HG02981 (cell line): ENCODE data around the gene SH3BP1.
"Not testable (repeated sequence)": the region's sequence is repeated elsewhere in the genome, so short reads cannot be mapped to it uniquely, and the experiment has no call there.

Experiments
- ATAC-seq: cut with Tn5 transposase; IDR thresholded peaks from one replicate; pipeline ENCODE4 v1.9.1; 2021; ENCODE audit warnings: mild to moderate bottlenecking, moderate library complexity; ENCODE audit not compliant: unreplicated experiment

SH3BP1 gene

DNA sequence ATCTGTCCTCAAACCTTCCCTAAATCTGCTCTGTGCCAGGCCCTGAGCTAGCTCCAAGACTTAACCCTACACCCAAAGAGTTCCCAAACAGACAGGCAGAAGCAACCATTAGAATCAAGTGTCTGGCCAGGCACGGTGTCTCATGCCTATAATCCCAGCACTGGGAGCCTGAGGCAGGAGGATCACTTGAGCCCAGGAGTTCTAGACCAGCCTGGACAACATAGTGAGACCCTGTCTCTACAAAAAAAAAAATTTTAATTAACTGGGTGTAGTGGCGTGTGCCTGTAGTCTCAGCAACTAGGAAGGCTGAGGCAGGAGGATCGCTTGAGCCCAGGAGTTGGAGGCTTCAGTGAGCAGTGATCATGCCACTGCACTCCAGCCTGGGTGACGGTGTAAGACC, 17.1 kb downstream of the SH3BP1 start:
- ATAC-seq: not testable (repeated sequence)

GRCh38 chr22:37657590-37658132, 18.2 kb downstream of the SH3BP1 start:
- no peak for ATAC-seq

DNA sequence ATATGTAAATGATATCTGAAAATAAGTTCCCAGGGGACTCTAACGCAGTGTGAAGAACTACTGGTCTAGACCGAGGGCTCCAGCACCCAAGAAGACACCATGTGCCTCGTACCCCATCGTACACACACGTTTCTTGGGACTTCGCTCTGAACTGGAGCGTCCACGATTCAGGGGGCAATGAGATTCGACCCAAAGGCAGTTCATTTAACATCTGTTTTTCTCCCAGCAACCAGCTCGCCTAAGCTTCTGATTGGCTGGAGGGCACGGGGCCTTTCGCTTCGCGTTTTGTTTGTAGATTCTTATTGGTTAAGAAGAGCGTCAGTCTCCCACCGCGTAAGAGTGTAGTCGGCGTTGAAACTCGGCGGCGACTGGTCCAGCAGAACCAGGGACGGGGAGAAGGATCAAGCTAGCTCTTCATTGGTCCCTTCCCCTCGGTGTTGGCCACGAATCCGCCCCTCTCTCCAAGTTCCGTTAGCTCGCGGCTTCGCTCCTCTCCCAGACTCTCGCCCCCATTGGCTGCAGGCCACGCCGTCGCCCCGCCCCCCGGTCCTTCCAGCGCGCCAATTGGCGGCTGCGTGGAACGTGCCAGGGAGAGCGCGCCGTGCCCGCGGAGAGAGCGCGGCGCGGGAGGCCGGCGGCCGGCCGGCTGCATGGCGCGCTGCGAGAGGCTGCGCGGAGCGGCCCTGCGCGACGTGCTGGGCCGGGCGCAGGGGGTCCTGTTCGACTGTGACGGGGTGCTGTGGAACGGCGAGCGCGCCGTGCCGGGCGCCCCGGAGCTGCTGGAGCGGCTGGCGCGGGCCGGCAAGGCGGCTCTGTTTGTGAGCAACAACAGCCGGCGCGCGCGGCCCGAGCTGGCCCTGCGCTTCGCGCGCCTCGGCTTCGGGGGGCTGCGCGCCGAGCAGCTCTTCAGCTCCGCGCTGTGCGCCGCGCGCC, 18.9 kb downstream of the SH3BP1 start, which contains the start of gene PDXP:
PDXP (plus strand) TSS at position 591 of the 933 bp plus-strand sequence; CDS start at position 651, 60 bp downstream.
- ATAC-seq: peak; percentile 82

GRCh38 chr22:37659066-37659896, 19.8 kb downstream of the SH3BP1 start:
- ATAC-seq: no peak

- no peak for ATAC-seq
These were observed 20.6 kb downstream of the SH3BP1 start for GRCh38 chr22:37659897-37660708.

DNA sequence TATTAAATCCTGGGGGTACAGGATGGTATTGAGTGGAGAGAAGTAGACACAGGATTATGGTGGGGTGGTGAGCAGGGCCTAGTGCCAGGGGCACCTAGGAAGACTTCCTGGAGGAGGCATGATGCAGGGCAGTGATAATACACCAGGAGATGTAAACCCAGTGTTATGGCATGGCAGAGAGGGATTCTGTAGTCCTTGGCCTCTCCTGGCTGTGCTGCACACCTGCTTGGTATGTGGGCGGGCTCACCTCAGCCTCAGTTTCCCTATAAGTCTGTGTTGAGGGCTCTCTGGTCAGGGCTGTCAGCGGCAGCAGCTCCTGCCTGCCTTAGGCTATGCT, 21.2 kb downstream of the SH3BP1 start:
- no peak for ATAC-seq

DNA sequence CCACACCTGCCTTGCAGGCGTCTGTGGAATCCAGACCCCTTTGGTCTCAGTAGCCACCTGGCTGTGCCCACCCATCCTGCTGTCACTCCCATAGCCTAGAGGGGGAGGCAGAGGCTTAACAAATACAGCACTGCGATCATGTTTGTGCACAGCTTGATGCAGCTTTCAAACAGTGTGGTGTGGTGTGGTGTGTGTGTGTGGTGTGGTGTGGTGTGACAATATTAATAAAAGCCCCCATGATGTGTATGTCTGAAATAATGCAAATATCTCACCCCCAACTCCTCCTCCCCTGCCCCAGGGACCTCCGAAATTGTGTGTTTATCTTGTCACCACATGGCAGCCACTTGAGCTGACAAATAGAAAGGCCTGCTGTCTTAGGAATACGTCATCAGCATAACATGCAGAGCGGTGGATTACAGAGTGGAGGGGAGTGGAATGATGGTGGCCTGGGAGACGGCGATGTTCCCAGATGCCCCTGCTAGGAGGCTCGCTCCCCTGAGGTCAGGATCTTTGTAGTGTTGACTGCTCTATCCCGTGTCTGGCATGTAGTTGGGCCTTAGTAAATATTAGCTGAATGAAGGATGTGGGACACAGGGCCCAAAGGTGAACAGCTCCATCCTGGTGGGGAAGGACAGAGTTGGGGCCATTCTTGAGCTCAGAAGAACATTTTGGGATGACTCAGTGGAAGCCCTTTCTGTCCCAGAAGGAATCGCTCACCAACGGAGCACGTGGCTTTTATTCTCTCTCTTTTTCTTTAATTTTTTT, 21.9 kb downstream of the SH3BP1 start:
- ATAC-seq: no peak

- no peak for ATAC-seq
These were observed 22.6 kb downstream of the SH3BP1 start for GRCh38 chr22:37662039-37662438.

DNA sequence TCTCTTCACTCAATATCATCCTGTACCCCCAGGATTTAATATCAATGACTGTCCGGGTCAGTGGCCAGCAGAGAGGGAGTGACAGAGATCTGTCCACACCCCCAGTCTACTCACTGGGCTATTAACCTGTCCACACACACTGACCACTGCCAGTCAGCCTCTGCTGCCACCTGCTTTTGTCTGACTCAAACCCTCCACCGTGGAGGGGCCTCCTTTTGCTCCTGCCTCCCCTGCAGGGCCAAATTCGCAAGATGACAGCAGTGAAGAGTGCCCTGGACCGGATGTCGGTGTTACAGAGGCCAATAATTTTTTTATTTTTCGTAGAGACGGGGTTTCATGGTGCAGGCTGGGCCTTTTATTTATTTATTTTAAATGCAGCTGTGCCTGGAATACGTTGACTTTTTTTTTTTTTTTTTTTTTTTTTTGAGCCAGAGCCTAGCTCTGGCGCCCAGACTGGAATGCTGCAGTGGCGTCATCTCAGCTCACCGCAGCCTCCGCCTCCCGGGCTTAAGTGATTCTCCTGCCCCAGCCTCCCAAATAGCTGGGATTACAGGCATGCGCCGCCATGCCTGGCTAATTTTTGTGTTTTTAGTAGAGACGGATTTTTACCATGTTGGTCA, 24.2 kb downstream of the SH3BP1 start:
- ATAC-seq: no peak

GRCh38 chr22:37664249-37665101, 25.0 kb downstream of the SH3BP1 start:
- no peak for ATAC-seq

GRCh38 chr22:37665487-37665886, 26.0 kb downstream of the SH3BP1 start:
- no peak for ATAC-seq

GRCh38 chr22:37669586-37669985, 30.1 kb downstream of the SH3BP1 start:
- no peak for ATAC-seq

GRCh38 chr22:37672206-37672919, 32.9 kb downstream of the SH3BP1 start:
- ATAC-seq: no peak

DNA sequence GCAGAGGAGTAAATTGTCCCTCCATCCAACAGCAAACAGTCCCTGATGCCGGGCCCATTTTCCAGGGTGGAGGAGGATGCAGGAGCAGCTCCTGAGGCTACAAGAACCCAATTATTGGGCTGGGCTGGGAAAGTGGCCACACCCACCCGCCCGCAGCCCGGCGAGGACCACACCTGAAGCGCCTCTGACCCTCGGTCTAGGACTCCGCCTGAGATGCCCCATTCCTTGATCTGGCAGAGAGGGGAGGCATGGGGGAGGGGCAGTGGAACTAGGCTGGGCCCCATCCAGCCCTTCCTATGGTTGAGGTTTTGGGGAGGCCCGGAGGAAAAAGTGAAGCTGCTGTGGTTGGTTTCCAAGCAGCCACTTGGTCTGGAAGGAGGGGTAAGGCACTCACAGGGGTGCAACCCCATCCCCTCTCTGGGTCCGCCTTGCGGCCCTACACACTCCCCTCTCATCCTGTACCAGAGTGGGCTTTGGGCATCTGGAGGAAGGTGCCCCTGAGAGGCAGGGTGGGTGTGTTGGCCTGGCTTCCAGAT, 33.5 kb downstream of the SH3BP1 start:
- no peak for ATAC-seq

DNA sequence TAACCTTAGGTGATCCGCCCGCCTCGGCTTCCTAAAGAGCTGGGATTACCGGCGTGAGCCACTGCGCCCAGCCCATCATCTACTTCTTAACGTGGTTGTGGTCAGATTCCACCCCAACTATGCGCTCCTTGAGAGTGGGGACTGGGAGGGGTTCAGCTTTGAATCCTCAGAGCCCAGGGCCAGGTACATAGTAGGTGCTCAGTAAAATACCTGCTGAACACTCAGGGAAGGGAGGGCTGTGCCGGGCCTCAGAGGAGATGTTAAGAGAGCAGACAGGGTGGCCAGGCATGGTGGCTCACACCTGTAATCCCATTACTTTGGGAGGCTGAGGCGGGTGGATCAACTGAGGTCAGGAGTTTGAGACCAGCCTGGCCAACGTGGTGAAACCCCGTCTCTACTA, 34.8 kb downstream of the SH3BP1 start:
- no peak for ATAC-seq

GRCh38 chr22:37674951-37675929, 35.8 kb downstream of the SH3BP1 start, which contains the start of gene LGALS1:
Gene LGALS1, plus strand, starts transcription at chr22:37675636. Its CDS starts 67 bp downstream, at chr22:37675703.
- ATAC-seq: no peak
